Vagina (tissue), 2 donors: Measurements from ENCODE around the gene NIT2. TPM values are rescaled to one million over a fixed set of nuclear protein-coding genes. Genes with fewer than 3 reads are reported as not detected.

Experiments
- DNase-seq, 2 donors: peaks; one replicate each; pipeline ENCODE4 v3.0.0-alpha.2; 2017; ENCODE audit errors: extremely low spot score in 2 of 2
- H3K27ac ChIP-seq: fragments of 200-600 bp; sonication (generic); one replicate; pipeline ENCODE4 v1.5.1; 2019
- H3K27me3 ChIP-seq: fragments of 200-600 bp; sonication (generic); one replicate; pipeline ENCODE4 v1.5.1; 2019
- H3K36me3 ChIP-seq, 2 donors: fragments of 200-600 bp; sonication (generic); one replicate each; pipeline ENCODE4 v1.5.1; 2017 to 2019
- H3K4me1 ChIP-seq: fragments of 200-600 bp; sonication (generic); one replicate; pipeline ENCODE4 v1.5.1; 2019
- H3K4me3 ChIP-seq, 2 donors: fragments of 200-600 bp; sonication (generic); 1 replicate in 1 of 2; 2 replicates in 1 of 2; pipeline ENCODE4 v1.5.1; 2016 to 2019
- H3K9me3 ChIP-seq: fragments of 200-600 bp; sonication (generic); one replicate; pipeline ENCODE4 v1.5.1; 2019
- POLR2A ChIP-seq, 2 donors: fragments of 450-650 bp; IDR thresholded peaks; one replicate each; pipeline ENCODE4 v1.6.1; 2017; ENCODE audit warnings: antibody characterized with exemption in 2 of 2, mild to moderate bottlenecking in 2 of 2, moderate library complexity in 2 of 2
- POLR2AphosphoS5 ChIP-seq, 2 donors: sonication (generic); formaldehyde crosslinking; IDR thresholded peaks; one replicate each; pipeline ENCODE4 v1.9.0; 2017; ENCODE audit warnings: antibody characterized with exemption in 2 of 2, mild to moderate bottlenecking in 2 of 2, low read depth in 1 of 2; ENCODE audit not compliant: insufficient read depth in 1 of 2
- intact Hi-C: fragments of 100-400 bp; cut with DNase I; formaldehyde crosslinking; loops from one replicate; pipeline ENCODE4 v1.15.1; 2023
- total RNA-seq: library from RNA; depleted of rRNA; stranded (reverse); fragments of >200 nt; gene quantifications from one replicate; pipeline ENCODE4 v1.2.3, GENCODE V29; 2016
- TF ChIP-seq, protein P1 (sequence below), 3 experiments: fragments of 450-650 bp in 2 of 3; fragments of 200-600 bp in 1 of 3; sonication (generic) in 1 of 3; IDR thresholded peaks; one replicate each; pipeline ENCODE4 v1.5.1; 2017 to 2019; ENCODE audit warnings: antibody characterized with exemption in 3 of 3, mild to moderate bottlenecking in 2 of 3, moderate library complexity in 2 of 3

Gene NIT2
- total RNA-seq, 1 donor from 2014 or later = 26.0 TPM

DNA sequence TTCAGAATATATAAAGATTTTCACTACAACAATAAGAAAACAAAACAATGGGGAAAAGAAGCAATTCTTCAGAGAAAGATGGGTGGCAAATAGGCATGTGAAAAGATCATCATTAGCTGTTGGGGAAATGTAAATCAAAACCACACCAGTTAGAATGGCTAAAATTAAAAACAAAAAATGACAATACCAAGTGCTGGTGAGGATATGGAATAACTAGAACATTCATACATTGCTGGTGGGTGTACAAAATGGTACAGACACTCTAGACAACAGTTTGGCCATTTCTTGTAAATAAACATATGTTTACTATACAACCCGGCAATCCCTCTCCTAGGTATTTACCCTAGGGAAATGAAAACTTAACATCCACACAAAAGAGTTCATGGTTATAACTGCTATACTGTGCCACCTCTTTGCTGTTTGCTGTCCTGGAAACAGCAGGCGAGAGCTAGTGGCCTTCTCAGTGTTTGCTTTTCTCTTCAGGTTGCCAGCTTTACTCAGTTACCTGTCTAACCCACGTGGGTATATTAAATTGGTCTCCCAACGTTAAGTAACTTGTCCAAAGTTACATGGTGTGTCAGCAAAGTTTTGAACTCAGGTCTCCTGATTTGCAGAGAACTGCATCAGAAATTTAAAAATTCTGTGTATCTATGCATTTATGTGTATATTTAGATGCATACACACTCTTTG is 4.6 kb upstream of the NIT2 start:
- H3K9me3 ChIP-seq = no peaks in the 10 kb centered on the region
- no peaks in the 10 kb centered on the region for H3K27me3 ChIP-seq
- H3K36me3 ChIP-seq = peaks cover 0 to 7% of the 10 kb centered on the region in 2 donors
- intact Hi-C loops = no loop called here
- no peak for DNase-seq
- no peak overlapping the region for H3K27ac ChIP-seq
- H3K4me1 ChIP-seq = peaks cover 5% of the 10 kb centered on the region
- no peak overlapping the region for H3K4me3 ChIP-seq
- TF ChIP-seq, protein P1, sequence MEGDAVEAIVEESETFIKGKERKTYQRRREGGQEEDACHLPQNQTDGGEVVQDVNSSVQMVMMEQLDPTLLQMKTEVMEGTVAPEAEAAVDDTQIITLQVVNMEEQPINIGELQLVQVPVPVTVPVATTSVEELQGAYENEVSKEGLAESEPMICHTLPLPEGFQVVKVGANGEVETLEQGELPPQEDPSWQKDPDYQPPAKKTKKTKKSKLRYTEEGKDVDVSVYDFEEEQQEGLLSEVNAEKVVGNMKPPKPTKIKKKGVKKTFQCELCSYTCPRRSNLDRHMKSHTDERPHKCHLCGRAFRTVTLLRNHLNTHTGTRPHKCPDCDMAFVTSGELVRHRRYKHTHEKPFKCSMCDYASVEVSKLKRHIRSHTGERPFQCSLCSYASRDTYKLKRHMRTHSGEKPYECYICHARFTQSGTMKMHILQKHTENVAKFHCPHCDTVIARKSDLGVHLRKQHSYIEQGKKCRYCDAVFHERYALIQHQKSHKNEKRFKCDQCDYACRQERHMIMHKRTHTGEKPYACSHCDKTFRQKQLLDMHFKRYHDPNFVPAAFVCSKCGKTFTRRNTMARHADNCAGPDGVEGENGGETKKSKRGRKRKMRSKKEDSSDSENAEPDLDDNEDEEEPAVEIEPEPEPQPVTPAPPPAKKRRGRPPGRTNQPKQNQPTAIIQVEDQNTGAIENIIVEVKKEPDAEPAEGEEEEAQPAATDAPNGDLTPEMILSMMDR (IDR thresholded peaks at IDR 0.05) = no peak
- no peak for TF ChIP-seq POLR2AphosphoS5 (IDR thresholded peaks at IDR 0.05; ENCODE audit: insufficient read depth in 1 of 2, low read depth in 1 of 2)
- no peak for TF ChIP-seq POLR2A (IDR thresholded peaks at IDR 0.05)

DNA sequence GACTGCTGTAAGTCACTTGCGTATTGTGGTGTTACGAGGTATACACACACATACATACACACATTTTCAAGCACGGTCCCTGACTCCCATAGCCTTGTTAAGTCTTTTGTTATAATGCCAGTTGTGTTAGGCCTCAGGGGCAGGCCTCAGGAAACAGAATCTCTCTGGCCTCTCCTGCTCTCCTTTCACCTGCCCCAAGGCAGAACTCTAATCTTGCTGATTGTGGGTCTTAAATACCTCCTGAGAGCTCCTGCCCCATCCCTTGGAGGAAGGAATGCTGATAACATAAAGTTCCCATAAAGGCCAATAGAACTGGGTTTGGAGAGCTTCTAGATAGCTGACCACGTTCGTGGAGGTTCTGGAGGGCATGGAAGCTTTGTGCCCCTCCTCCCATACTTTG is 3.9 kb upstream of the NIT2 start:
- H3K27ac ChIP-seq = no peak overlapping the region
- no peak for DNase-seq
- H3K4me3 ChIP-seq = no peak overlapping the region
- TF ChIP-seq POLR2A (IDR thresholded peaks at IDR 0.05) (no peak), POLR2AphosphoS5 (IDR thresholded peaks at IDR 0.05; ENCODE audit: insufficient read depth in 1 of 2, low read depth in 1 of 2) (no peak)
- TF ChIP-seq, protein P1 (IDR thresholded peaks at IDR 0.05) = no peak
- intact Hi-C loops = no loop called here
- no peaks in the 10 kb centered on the region for H3K9me3 ChIP-seq
- peaks cover 0 to 7% of the 10 kb centered on the region in 2 donors for H3K36me3 ChIP-seq
- no peaks in the 10 kb centered on the region for H3K27me3 ChIP-seq
- H3K4me1 ChIP-seq = peaks cover 11% of the 10 kb centered on the region

DNA sequence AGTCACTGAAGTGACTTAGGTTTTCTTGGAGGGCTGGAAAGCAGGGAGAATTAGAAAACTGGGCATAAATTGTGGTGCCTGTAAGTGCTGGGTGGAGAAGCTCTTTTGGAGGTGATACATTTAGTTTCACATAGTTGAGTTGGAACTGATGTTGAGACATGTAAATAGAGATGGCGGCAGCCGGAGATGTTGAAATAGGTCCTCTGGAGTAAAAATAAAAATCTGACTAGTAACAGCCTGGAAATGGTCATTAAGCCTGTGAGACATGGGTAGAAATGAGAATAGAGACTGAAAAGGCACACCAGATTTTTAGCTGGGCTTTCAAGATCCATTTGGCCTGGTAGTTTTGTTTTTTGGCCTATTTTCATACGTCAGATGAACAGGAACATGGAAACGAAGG is 2.9 kb upstream of the NIT2 start:
- intact Hi-C loops = no loop called here
- no peaks in the 10 kb centered on the region for H3K27me3 ChIP-seq
- H3K36me3 ChIP-seq = no peaks in the 10 kb centered on the region
- TF ChIP-seq POLR2AphosphoS5 (IDR thresholded peaks at IDR 0.05; ENCODE audit: insufficient read depth in 1 of 2, low read depth in 1 of 2) = no peak
- TF ChIP-seq POLR2A (IDR thresholded peaks at IDR 0.05) = no peak
- no peak overlapping the region for H3K4me3 ChIP-seq
- H3K27ac ChIP-seq = no peak overlapping the region
- DNase-seq = no peak
- H3K4me1 ChIP-seq = peaks cover 16% of the 10 kb centered on the region
- no peaks in the 10 kb centered on the region for H3K9me3 ChIP-seq

DNA sequence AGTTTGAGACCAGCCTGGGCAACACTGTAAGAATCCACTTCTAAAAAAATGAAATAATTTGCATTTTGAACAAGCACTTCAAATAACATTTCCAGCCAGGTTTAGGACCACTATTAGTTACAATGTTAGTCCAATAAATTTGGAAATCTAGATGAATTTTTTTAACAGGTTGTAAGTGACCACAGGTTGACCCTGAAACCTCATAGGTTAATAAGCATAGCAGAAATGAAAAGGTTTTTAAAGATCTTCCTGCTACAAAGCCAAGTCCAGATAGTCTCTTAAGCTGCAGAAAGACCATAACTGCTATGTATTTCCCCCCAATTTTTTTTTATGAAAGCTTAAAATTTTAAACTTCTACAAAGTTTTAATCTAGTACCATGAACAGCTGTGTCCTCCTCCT is 1.5 kb upstream of the NIT2 start:
- Histone ChIP-seq H3K4me3 (no peak overlapping the region), H3K27me3 (no peaks in the 10 kb centered on the region), H3K9me3 (no peaks in the 10 kb centered on the region), H3K27ac (no peak overlapping the region), H3K4me1 (peaks cover 16% of the 10 kb centered on the region), H3K36me3 (no peaks in the 10 kb centered on the region)
- intact Hi-C loops = no loop called here
- TF ChIP-seq, protein P1 (IDR thresholded peaks at IDR 0.05) = no peak
- TF ChIP-seq POLR2AphosphoS5 (IDR thresholded peaks at IDR 0.05; ENCODE audit: insufficient read depth in 1 of 2, low read depth in 1 of 2) (no peak), POLR2A (IDR thresholded peaks at IDR 0.05) (no peak)
- DNase-seq = no peak

DNA sequence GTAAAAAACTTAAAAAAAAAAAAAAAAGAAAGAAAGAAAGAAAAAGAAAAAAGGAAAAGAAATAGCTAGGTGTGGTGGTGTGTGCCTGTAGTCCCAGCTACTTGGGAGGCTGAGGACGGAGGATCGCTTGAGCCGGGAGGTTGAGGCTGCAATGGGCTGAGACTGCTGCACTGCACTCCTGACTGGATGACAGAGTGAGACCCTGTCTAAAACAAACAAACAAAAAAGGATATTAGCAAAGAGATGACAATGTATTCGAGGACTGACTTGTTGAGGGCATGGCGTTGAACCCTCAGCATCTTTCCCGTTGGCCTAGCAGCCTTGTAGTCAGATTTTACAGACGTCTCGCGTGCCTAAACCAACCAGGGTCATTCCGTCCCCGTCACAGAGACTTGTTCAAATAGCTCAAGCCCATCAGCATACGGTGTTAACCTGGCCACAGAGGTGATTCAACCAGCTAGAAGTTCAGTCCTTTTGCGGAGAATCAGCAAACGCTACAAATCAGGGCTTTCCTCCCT is 528 bp upstream of the NIT2 start:
- DNase-seq = no peak
- Histone ChIP-seq H3K9me3 (no peaks in the 10 kb centered on the region), H3K36me3 (no peaks in the 10 kb centered on the region), H3K27ac (peak overlapping the region; percentile 79), H3K4me3 (peak overlapping the region; percentile 69 to 95), H3K4me1 (peaks cover 16% of the 10 kb centered on the region), H3K27me3 (no peaks in the 10 kb centered on the region)
- intact Hi-C loops = no loop called here
- TF ChIP-seq POLR2AphosphoS5 (IDR thresholded peaks at IDR 0.05; ENCODE audit: insufficient read depth in 1 of 2, low read depth in 1 of 2) (no peak), POLR2A (IDR thresholded peaks at IDR 0.05) (no peak)
- TF ChIP-seq, protein P1 (IDR thresholded peaks at IDR 0.05) = no peak
